Stimulated activated CD4-positive, alpha-beta T cell treated with anti-CD3 and anti-CD28 coated beads, Interleukin-1b, Interleukin-23, amount 100 ng/mL, for 24 hours (primary cell): ENCODE data around the gene CALN1.
"Not testable (repeated sequence)": the region's sequence is repeated elsewhere in the genome, so short reads cannot be mapped to it uniquely, and the experiment has no call there.

Source experiments
- DNase-seq, 4 experiments: peaks; one replicate each; pipeline ENCODE4 v3.0.0-alpha.2; 2020; ENCODE audit warnings: low read depth in 4 of 4, low spot score in 1 of 4

Gene CALN1

GRCh38 chr7:71822406-71822805, 589.7 kb downstream of the CALN1 start:
- not testable (repeated sequence) for DNase-seq

DNA sequence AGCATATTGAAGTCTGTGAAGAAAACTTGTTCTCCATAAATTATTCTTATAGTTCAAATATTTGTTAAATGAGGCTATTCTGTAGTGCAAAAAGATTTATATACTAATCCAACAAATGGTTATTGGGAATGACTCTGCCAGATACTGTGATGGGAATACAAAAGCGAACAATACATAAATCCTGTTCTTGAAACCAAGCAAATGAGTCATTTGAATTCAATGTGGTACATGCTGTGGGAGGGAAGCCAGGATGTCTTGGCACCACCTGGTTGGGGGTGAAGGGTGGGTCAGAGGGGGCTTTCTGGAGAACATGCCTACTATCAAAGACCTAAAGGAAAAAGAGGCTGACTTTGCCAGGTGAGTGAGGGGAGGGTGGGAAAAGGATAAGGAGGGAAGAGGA, 594.2 kb downstream of the CALN1 start:
- no peak for DNase-seq

GRCh38 chr7:71808115-71808514, 604.0 kb downstream of the CALN1 start:
- no peak for DNase-seq

DNA sequence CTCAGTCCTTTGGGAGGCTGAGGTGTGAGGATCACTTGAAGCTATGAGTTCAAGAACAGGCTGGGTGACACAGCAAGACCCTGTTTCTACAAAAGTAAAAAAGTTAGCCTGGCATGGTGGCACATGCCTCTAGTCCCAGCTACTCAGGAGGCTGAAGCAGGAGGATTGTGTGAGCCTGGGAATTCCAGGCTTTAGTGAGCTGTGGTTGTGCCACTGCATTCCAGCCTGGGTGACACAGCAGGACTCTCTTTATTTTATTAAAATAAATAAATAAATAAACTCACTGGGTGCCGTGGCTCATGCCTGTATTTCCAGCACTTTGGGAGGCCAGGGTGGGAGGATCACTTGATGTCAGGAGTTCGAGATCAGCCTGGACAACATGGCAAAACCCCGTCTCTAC, 607.9 kb downstream of the CALN1 start:
- DNase-seq = no peak

DNA sequence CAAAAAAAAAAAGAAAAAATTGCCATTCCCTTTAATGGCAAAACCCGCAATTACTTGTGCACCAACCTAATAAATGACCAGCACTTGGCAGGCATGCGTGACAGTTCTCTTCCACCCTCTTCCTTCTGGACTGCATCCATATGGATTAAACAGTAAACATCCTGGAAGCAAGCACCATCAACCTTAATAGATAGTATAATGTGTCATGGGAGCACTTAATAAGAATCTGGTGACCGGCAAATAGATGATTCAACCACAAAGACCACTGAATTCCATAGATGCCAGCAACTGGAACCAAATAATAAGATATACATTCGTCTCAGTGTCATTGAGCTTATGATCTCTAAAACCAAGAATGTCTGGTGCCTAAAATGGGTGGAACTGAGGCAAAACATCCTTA, 610.2 kb downstream of the CALN1 start:
- DNase-seq = no peak

DNA sequence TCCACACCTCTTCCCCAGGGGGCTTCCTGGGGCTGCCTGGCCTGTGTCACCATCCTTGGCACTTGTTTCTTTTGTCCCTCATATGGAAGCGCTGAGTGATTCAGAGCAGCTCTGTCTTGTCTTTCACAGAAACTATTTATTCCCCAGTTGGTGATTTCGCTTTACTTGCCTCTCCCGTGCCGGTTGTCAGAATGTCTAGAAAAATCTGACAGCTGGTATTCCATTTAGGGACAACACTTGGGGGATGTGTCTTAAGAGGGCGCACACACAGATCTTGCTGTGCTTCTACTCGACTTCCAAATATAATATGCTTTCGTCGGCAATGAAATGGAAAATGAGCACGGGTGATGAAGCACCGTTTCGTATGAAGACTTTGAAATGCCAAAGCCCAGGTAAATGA, 611.8 kb downstream of the CALN1 start:
- DNase-seq = no peak

- DNase-seq = no peak
Observed at GRCh38 chr7:71795410-71795809, 616.7 kb downstream of the CALN1 start.

- no peak for DNase-seq
Observed at GRCh38 chr7:71793251-71793650, 618.9 kb downstream of the CALN1 start.

GRCh38 chr7:71787513-71787912, 624.6 kb downstream of the CALN1 start:
- no peak for DNase-seq

- DNase-seq = no peak
Observed at GRCh38 chr7:71785216-71785615, 626.9 kb downstream of the CALN1 start.

DNA sequence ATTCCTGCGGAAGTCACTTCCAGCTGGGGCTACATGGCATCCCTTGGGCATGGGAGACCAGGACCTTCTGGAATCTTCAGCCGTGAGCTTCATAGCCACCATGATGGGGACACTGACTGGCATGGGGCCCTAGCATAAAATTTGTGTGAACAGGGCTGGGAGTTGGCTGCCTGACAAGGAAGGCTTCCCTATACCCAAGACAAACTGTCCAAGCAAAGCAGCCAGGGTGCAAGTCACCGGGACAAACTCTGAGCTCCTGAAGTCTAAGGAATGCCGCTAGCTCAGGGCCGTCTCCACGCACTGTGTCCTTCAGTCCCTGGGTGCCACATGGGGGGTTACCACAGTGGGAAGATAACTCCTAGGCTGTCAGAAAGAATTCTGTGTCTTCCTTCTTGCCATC, 627.4 kb downstream of the CALN1 start:
- DNase-seq = no peak

- no peak for DNase-seq
Observed at GRCh38 chr7:71784180-71784579, 628.0 kb downstream of the CALN1 start.

- DNase-seq = no peak
Observed at GRCh38 chr7:71783779-71784178, 628.4 kb downstream of the CALN1 start.

DNA sequence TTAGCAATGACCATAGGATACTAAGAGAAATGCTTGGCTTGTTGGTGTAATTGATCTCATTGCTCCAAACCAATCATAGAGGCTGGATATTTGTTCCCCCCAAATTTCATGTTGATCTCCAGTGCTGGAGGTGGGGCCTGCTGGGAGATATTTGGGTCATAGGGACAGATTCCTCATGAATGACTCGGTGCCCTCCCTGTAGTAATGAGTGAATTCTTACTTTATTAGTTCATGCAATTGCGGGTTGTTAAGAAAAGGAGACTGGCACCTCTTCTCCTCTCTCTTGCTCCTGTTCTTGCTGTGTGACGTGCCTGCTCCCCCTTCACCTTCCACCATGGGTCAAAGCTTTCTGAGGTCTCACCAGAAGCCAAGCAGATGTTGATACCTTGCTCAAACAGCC, 630.1 kb downstream of the CALN1 start:
- no peak for DNase-seq

GRCh38 chr7:71780282-71780681, 631.9 kb downstream of the CALN1 start:
- DNase-seq = no peak

DNA sequence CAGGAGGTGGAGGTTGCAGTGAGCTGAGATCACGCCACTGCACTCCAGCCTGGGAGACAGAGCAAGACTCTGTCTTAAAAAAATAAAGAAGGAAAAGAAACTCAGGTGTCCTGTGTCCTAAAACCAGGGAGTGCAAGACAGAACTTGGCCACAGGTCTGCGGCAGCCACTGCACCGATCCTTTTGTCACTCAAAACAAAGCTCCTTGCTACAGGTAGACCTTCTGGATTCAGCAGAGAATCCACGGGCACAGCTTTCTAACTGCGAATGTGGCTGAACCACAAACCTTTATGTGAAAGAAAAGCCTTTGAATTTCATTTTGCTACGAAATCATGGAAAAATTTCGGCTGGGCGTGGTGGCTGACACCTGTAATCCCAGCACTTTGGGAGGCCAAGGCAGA, 634.9 kb downstream of the CALN1 start:
- DNase-seq = no peak

- DNase-seq = no peak
Observed at GRCh38 chr7:71776726-71777125, 635.4 kb downstream of the CALN1 start.

- DNase-seq = no peak
Observed at GRCh38 chr7:71775648-71776047, 636.5 kb downstream of the CALN1 start.

GRCh38 chr7:71772779-71773178, 639.4 kb downstream of the CALN1 start:
- no peak for DNase-seq

GRCh38 chr7:71770269-71770907, 641.8 kb downstream of the CALN1 start:
- DNase-seq = no peak

GRCh38 chr7:71769326-71769725, 642.8 kb downstream of the CALN1 start:
- DNase-seq = no peak

- no peak for DNase-seq
Observed at GRCh38 chr7:71768450-71768849, 643.7 kb downstream of the CALN1 start.

DNA sequence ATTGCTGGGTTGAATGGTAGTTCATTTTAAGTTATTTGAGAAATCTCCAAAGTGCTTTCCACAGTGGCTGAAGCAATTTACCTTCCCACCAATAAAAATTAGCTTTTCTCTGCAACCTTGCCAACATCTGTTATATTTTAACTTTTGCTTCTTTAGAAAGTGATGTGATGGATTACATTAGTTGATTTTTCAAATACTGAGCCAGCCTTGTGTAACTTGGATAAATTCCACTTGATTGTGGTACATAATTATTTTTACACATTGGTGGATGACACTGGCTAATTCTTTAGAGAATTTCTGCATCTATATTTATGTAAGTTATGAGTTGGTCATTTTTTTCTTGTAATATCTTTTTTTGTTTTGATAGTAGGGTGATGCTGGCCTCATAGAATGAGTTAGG, 646.1 kb downstream of the CALN1 start:
- DNase-seq = no peak

GRCh38 chr7:71761336-71761735, 650.8 kb downstream of the CALN1 start:
- DNase-seq = no peak
